Endothelial cell (in vitro differentiated cells): ENCODE results near the gene KRTAP12-3. TPM values are rescaled to one million over a fixed set of nuclear protein-coding genes. Genes with fewer than 3 reads are reported as not detected.

Experiments
- DNase-seq: peaks from one replicate; pipeline ENCODE4 v3.0.0; 2021; ENCODE audit warnings: low spot score
- H3K27ac Mint-ChIP-seq: one replicate; pipeline ENCODE4 v1.8.0; 2021; ENCODE audit warnings: mixed read lengths, inconsistent platforms; ENCODE audit not compliant: unreplicated experiment
- H3K27me3 Mint-ChIP-seq: one replicate; pipeline ENCODE4 v1.8.0; 2021; ENCODE audit warnings: mild to moderate bottlenecking, moderate library complexity, mixed read lengths, inconsistent platforms; ENCODE audit not compliant: unreplicated experiment
- H3K36me3 Mint-ChIP-seq: one replicate; pipeline ENCODE4 v1.8.0; 2021; ENCODE audit warnings: mild to moderate bottlenecking, low read depth, mixed read lengths, inconsistent platforms; ENCODE audit not compliant: unreplicated experiment
- H3K4me1 Mint-ChIP-seq: one replicate; pipeline ENCODE4 v1.8.0; 2021; ENCODE audit warnings: mild to moderate bottlenecking, mixed read lengths, inconsistent platforms; ENCODE audit not compliant: unreplicated experiment
- H3K4me3 Mint-ChIP-seq: one replicate; pipeline ENCODE4 v1.8.0; 2021; ENCODE audit warnings: mild to moderate bottlenecking, mixed read lengths, inconsistent platforms; ENCODE audit not compliant: unreplicated experiment
- H3K9me3 Mint-ChIP-seq: one replicate; pipeline ENCODE4 v1.8.0; 2021; ENCODE audit warnings: mixed read lengths, inconsistent platforms; ENCODE audit not compliant: unreplicated experiment
- total RNA-seq: library from RNA; stranded (reverse); fragmentation: NEBNext Ultra II Directional; extraction: Animal tissue kit (Norgen Biotek cat#: 25700); gene quantifications from one replicate; pipeline ENCODE4 v1.2.1, GENCODE V29; 2021; ENCODE audit not compliant: unreplicated experiment
- TF ChIP-seq, protein P1 (sequence below): fragments of 200-600 bp; sonication (generic); IDR thresholded peaks from one replicate; pipeline ENCODE4 v1.5.0; 2021; ENCODE audit warnings: antibody characterized with exemption; ENCODE audit not compliant: unreplicated experiment

The KRTAP12-3 gene
- total RNA-seq, 1 donor from 2014 or later, result not detected

DNA sequence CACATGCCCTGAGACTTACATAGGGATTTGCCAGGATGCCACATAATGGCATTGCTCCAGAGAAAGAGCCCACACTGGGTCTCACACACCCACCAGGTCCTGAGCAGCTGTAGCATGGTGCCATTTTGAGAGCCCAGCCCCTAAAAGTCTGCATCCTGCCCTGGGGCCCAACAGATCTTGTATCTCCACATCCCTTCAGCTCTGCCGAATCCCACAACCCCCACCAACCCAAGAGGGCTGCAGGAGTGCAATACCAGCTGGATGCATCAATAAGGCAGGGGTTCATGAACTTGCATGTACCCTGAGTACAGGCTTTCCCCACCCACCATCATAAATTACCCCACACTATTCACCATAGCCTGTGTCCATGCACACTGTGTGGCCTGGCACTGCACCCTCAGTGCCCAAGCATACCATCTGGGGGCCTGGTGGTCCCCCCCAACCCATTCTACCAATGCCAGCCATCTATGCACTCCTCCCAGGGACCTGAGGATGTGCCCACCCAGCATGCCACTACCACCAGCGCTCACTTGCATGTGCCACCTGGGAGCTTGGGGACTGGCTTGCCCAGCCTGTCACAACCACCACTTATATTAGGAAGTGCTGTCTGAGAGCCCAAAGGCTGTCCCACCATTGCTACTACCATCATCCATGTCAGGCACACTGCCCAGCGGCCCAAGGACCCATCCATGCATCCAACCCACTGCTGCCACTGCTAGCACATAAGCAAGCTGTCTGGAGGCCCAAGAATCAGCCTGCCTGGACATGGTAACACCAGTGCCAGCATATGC lies 13.1 kb downstream of the KRTAP12-3 start:
- Mint-ChIP-seq H3K27me3 (peaks cover 4% of the 10 kb centered on the region), H3K4me1 (no peaks in the 10 kb centered on the region), H3K36me3 (peaks cover 8% of the 10 kb centered on the region), H3K27ac (no peak overlapping the region), H3K4me3 (no peak overlapping the region), H3K9me3 (peaks cover 10% of the 10 kb centered on the region)
- TF ChIP-seq, protein P1, sequence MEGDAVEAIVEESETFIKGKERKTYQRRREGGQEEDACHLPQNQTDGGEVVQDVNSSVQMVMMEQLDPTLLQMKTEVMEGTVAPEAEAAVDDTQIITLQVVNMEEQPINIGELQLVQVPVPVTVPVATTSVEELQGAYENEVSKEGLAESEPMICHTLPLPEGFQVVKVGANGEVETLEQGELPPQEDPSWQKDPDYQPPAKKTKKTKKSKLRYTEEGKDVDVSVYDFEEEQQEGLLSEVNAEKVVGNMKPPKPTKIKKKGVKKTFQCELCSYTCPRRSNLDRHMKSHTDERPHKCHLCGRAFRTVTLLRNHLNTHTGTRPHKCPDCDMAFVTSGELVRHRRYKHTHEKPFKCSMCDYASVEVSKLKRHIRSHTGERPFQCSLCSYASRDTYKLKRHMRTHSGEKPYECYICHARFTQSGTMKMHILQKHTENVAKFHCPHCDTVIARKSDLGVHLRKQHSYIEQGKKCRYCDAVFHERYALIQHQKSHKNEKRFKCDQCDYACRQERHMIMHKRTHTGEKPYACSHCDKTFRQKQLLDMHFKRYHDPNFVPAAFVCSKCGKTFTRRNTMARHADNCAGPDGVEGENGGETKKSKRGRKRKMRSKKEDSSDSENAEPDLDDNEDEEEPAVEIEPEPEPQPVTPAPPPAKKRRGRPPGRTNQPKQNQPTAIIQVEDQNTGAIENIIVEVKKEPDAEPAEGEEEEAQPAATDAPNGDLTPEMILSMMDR, result no peak
- no peak for DNase-seq

DNA sequence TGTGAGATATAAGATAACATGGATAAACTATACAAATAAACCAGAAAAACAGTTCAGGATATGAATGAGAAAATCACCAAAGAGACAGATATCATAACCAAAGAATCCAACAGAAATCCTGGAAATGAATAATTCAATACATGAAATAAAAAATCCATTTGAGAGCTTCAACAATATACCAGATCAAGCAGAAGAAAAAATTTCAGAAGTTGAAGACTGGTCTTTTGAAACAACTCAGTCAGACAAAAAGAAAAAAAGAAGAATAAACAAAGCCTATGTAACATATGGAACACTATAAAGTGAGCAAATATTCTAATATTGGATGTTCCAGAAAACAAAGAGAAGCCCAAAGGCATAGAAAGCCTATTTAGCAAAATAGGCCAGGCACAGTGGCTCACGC lies 14.2 kb downstream of the KRTAP12-3 start:
- Mint-ChIP-seq H3K27ac (no peak overlapping the region), H3K36me3 (peaks cover 8% of the 10 kb centered on the region), H3K4me3 (no peak overlapping the region), H3K4me1 (no peaks in the 10 kb centered on the region), H3K9me3 (peaks cover 10% of the 10 kb centered on the region), H3K27me3 (peaks cover 4% of the 10 kb centered on the region)
- DNase-seq, result no peak
- TF ChIP-seq, protein P1, result no peak

DNA sequence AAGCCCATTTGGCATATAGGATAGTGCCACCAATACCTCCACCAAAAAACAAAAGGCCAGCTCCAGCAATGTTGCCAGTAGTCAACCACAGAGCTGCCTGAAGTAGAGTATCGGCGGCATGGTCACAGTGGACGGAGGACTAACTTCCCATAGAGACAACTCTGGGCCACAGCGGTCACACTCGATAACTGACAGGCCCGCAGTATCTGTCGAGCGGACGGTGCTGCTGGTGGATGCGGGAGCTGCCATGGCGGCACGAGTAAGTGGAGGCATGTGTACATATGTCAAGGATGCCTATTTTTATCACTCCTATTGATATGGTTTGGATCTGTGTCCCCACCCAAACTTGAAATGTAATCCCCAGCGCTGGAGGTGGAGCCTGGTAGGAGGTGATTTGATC lies 20.1 kb downstream of the KRTAP12-3 start:
- Mint-ChIP-seq H3K4me1 (no peaks in the 10 kb centered on the region), H3K36me3 (no peaks in the 10 kb centered on the region), H3K27me3 (peaks cover 4% of the 10 kb centered on the region), H3K9me3 (no peaks in the 10 kb centered on the region), H3K4me3 (no peak overlapping the region), H3K27ac (no peak overlapping the region)
- TF ChIP-seq, protein P1, result no peak
- DNase-seq, result no peak

DNA sequence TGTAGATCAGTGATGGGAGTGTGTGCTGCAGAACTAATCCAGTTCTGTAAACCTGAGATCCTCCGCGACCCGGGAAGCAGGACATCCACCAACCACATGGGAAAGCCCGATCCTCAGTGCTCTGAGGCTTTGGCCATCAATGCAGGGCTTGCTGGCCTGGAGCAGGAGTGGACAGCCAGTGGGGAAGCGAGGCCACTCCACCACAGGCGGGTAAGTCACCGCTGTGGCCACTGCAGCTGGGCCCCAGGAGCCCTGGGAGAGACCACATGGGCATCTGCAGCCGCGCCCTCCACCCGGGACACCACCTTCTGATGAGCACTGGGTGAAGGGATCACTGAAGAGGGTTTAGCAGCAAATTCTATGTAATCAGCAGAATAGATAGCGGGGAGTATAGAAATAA lies 23.4 kb downstream of the KRTAP12-3 start:
- Mint-ChIP-seq H3K27me3 (peaks cover 2% of the 10 kb centered on the region), H3K9me3 (no peaks in the 10 kb centered on the region)

More for the DNA sequence above, 23.4 kb downstream of the KRTAP12-3 start:
- TF ChIP-seq, protein P1, result no peak
- Mint-ChIP-seq H3K36me3 (no peaks in the 10 kb centered on the region), H3K4me3 (no peak overlapping the region), H3K4me1 (no peaks in the 10 kb centered on the region), H3K27ac (no peak overlapping the region)
- DNase-seq, result no peak
